BJ (cell line): ENCODE data around the gene FAR2. TPM values are rescaled to one million over a fixed set of nuclear protein-coding genes. Genes with fewer than 3 reads are reported as not detected.
"Not testable (repeated sequence)": the region's sequence is repeated elsewhere in the genome, so short reads cannot be mapped to it uniquely, and the experiment has no call there.

Source experiments
- CTCF ChIA-PET: fragments of 350-600 bp; formaldehyde crosslinking; extraction: SDS; loops from one replicate; lab custom pipeline; 2021; ENCODE audit warnings: antibody characterized with exemption, inconsistent platforms; lab: Yijun Ruan, JAX
- POLR2A ChIA-PET: fragments of 300-600 bp; sonication (Branson Sonifier 250); formaldehyde crosslinking; extraction: SDS; loops from one replicate; lab custom pipeline; 2021; ENCODE audit warnings: antibody characterized with exemption; lab: Charles Lee
- DNase-seq: peaks from one replicate; pipeline ENCODE4 v3.0.0-alpha.2; 2011; ENCODE audit warnings: low read depth
- H3K27me3 ChIP-seq: 2 replicates; pipeline ENCODE4 v1.6.0; 2011; ENCODE audit warnings: low read length; ENCODE audit not compliant: control insufficient read depth, insufficient read depth
- H3K36me3 ChIP-seq: 2 replicates; pipeline ENCODE4 v1.5.1; 2011; ENCODE audit warnings: low read length; ENCODE audit not compliant: control insufficient read depth, insufficient read depth
- H3K4me3 ChIP-seq: 2 replicates; pipeline ENCODE4 v1.5.1; 2011; ENCODE audit warnings: low read depth, mild to moderate bottlenecking, control low read depth, low read length
- polyA plus RNA-seq: library from polyadenylated mRNA; depleted of rRNA; stranded (reverse); fragments of >200 nt; gene quantifications from 2 replicates; pipeline ENCODE4 v1.2.3, GENCODE V29; 2011
- TF ChIP-seq, protein P1 (sequence below): IDR thresholded peaks from 2 replicates; pipeline ENCODE4 v1.5.1; 2011; ENCODE audit warnings: low read depth, mild to moderate bottlenecking, control low read depth, inconsistent platforms, low read length, moderate library complexity; ENCODE audit not compliant: insufficient read depth

The FAR2 gene
- polyA plus RNA-seq, 1 experiment = 17.1 TPM

DNA sequence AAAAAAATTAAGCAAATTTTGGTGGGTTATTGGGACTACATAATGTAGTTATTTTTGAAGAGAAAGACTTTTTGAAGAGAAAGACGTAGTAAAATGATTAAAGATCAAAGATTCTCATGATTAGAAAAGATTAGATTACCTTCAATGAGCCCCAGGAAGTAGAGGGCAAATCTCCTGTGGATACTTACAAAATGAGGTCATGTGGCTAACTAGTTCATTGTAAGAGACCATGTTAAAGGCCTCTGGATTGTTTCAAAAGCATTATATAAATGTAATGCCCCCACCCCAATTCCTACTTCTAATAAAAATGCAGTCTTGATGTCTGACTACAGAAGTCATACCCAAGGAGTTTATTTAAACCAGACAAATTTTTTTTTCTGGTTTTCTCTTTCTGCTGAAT is 138.5 kb downstream of the FAR2 start:
- TF ChIP-seq, protein P1, sequence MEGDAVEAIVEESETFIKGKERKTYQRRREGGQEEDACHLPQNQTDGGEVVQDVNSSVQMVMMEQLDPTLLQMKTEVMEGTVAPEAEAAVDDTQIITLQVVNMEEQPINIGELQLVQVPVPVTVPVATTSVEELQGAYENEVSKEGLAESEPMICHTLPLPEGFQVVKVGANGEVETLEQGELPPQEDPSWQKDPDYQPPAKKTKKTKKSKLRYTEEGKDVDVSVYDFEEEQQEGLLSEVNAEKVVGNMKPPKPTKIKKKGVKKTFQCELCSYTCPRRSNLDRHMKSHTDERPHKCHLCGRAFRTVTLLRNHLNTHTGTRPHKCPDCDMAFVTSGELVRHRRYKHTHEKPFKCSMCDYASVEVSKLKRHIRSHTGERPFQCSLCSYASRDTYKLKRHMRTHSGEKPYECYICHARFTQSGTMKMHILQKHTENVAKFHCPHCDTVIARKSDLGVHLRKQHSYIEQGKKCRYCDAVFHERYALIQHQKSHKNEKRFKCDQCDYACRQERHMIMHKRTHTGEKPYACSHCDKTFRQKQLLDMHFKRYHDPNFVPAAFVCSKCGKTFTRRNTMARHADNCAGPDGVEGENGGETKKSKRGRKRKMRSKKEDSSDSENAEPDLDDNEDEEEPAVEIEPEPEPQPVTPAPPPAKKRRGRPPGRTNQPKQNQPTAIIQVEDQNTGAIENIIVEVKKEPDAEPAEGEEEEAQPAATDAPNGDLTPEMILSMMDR = no peak
- ChIA-PET POLR2A (no interaction called here), CTCF (interaction anchor here (0.8 kb wide), 1 partner anchor 10 kb away, joined by 3 read pairs; no protein-coding TSS in a partner anchor)
- Histone ChIP-seq H3K36me3 (no peaks in the 10 kb centered on the region), H3K27me3 (no peaks in the 10 kb centered on the region), H3K4me3 (no peak overlapping the region)
- DNase-seq = no peak

DNA sequence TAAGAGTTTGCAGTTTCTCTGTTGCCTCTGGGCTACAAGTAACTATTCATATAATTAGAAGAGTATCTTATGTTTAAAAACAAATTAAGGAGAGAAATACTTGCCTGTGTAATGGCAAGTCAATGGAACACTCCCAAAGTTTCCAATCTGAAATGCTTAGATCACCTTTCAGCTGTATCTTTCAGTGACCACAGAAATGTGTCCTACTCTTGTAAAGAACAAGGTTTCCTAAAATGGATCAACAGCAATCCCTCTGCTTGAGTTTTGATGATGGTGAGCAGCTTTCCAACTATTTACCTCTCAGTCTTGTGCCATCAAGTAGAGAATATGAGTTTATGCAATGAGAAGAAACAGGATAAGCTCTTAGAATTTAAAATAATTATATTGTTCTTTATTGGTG is 139.0 kb downstream of the FAR2 start:
- TF ChIP-seq, protein P1 = no peak
- H3K4me3 ChIP-seq = no peak overlapping the region
- no peaks in the 10 kb centered on the region for H3K27me3 ChIP-seq
- no peaks in the 10 kb centered on the region for H3K36me3 ChIP-seq
- CTCF ChIA-PET = interaction anchor here (0.8 kb wide), 2 partner anchors 10 to 13 kb away, joined by 3 read pairs; no protein-coding TSS in a partner anchor
- POLR2A ChIA-PET = no interaction called here
- no peak for DNase-seq

DNA sequence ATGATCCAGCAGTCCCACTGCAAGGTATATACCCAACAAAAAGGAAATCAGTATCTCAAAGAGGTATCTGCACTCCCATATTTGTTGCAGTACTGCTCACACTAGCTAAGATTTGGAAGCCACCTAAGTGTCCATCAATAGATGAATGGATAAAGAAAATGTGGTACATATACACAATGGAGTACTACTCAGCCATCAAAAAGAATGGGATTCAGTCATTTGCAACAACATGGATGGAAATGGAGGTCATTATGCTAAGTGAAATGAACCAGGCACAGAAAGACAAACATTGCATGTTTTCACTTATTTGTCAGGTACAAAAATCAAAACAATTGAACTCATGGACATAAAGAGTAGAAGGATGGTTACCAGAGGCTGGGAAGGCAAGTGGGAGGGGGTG is 141.4 kb downstream of the FAR2 start:
- H3K36me3 ChIP-seq, DNase-seq, H3K27me3 ChIP-seq, CTCF ChIA-PET, H3K4me3 ChIP-seq, POLR2A ChIA-PET: not testable (repeated sequence)

DNA sequence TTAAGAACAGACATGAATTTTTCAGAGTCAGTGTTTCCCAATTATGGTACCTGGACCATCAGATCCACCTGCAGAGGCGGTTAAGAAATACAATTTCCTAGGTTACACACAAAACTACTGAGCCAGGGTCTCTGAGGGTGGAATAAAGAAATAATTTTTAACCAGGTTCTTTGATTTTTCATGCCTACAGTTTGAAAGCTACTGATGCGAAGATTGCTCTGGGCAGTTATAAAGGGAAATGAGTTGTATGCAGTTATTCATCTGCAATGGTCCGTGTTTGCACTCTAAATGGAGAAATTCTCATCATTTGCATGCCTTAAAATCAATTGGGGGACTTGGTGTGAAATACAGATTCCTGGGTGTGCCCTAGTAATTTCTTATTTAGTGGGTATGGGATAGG is 142.1 kb downstream of the FAR2 start:
- TF ChIP-seq, protein P1 = no peak
- H3K27me3 ChIP-seq = no peaks in the 10 kb centered on the region
- no peak overlapping the region for H3K4me3 ChIP-seq
- H3K36me3 ChIP-seq = no peaks in the 10 kb centered on the region
- ChIA-PET CTCF (no interaction called here), POLR2A (no interaction called here)
- DNase-seq = no peak

DNA sequence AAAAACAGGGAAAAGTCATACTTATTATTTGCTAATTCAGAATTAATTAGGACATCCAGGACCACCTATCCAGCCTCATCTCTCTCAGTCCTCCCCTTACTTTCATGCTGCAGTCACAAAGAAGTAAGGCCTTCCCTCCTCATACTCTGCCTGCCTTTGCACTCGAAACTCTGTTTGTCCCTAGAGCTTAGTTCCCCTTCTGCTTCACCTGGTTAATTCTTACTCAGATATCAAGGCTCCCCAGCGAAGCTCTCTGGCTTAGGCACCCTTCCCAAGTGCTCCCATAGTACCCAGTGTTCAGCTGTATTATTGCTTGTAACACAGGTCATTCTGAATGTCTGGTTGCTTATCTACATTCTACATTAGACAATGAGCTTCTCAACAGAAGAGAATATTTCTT is 150.6 kb downstream of the FAR2 start:
- H3K27me3 ChIP-seq = no peaks in the 10 kb centered on the region
- no peak overlapping the region for H3K4me3 ChIP-seq
- no peaks in the 10 kb centered on the region for H3K36me3 ChIP-seq
- TF ChIP-seq, protein P1 = no peak
- ChIA-PET POLR2A (no interaction called here), CTCF (no interaction called here)
- DNase-seq = no peak

DNA sequence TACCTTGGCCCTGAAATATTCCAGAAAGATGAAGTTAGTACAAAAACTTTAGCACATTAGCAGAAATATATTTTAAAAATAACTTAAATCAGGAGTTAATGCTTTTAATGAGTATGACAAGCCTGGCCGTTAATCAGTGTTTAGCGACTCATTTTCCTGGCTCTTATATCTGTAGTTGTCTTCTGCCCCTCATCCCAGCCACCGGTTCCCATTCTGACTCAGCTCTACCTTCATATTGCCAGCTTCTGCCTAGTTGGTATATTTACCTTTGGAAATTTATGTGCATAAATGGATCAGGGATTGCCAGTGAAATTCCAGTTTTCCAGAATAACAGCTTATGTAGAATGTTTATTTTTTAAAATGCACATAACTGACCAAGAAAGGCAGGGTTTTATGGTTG is 152.0 kb downstream of the FAR2 start:
- no peak for DNase-seq
- POLR2A ChIA-PET = no interaction called here
- TF ChIP-seq, protein P1 = no peak
- no peak overlapping the region for H3K4me3 ChIP-seq
- CTCF ChIA-PET = interaction anchor here (1.2 kb wide), 1 partner anchor 13 kb away, joined by 3 read pairs; no protein-coding TSS in a partner anchor
- H3K27me3 ChIP-seq = no peaks in the 10 kb centered on the region
- H3K36me3 ChIP-seq = no peaks in the 10 kb centered on the region
